GM11168 (cell line): ENCODE measurements around the gene TBL1Y.

ENCODE experiments used
- in situ Hi-C: fragments of 300-500 bp; cut with MboI; formaldehyde crosslinking; loops from one replicate; pipeline ENCODE4 v1.12.0; 2022; ENCODE audit warnings: low sequenced_read_pairs; ENCODE audit not compliant: unreplicated experiment

Gene TBL1Y

DNA sequence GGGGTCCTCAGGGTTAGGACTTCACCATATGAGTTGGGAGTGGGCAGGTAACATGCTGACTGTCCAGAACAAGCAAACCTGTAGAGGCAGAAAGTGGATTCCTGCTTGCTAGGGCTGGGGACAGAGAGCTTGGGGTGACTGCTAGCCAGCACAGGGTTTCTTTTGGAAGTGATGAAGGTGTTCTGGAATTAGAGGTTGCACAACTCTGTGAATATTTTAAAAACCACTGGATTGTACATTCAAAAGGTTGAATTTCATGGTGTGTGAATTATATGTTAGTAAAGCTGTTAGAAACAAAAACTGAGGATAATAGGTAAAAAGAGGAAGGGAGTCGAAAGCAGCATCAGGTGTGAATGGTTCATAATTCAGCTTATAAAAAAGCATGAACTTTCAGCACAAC is 57.7 kb downstream of the TBL1Y start:
- in situ Hi-C loops = loop anchor here (5.0 kb wide), 1 partner anchor 114 kb away; no protein-coding TSS in a partner anchor

DNA sequence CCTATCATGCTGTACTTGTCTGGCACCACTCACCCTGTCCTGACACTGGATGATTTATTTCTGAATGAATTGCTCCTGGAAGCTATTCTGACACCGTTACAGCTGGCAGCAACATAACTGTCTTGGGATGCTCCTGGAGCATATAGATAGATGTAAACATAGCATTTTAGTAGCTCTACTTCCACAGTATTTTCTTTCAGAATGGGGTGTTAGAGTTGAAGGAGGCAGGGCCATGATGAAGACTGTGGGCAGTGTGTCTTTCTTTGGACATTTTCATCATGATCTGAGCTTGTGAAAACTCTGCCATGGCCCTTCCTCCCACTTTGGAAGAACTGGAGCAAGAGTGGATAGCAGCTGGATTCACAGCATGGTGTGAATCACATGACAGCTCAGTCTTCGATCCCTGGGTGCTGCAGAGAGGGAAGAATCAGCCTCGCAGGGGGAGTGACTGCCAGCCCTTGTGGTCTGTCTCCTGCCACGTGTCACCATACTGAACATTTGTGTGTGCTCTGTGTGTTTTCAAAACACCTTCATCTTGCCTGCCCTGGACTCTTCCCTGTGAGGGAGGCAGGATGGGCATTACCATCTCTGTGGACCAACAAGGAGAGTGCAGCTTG is 61.9 kb downstream of the TBL1Y start:
- in situ Hi-C loops = no loop called here

DNA sequence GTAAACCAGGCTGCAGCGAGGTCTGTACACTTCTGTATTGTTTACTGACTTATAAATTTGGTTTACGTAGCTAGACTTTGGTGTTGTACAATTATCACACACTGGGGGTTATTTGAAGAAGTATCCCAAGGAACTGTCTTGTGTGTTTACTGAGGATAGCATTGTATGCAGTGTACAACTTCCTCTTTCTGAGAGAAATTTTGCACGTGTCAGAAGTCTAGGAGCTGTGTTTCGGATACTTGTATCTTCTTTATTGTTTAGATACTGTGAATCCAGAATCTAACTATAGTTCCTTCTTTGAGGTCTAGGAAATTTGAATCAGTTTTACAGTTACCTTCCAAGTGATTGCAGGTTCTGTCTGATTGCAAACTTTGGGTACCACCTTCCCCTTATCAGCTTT is 64.5 kb downstream of the TBL1Y start:
- in situ Hi-C loops = no loop called here

DNA sequence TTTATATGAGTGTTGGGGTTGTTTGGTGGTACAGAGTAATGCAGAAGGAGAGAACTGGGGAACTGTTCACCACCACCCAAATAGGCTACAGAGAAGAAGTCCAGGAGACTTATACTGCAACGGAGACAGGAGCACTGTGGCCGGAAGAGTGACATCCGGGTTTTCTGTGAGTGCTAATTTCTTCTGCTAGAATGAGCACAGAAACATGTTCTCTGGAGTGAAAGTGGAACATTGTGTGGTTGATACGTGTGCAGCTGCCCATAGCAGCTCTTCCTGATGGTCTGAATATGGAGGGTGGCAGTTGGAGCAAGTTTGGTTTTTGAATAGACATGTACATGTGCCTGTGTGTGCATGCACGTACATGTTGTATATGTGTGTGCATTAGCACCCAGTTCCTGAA is 67.3 kb downstream of the TBL1Y start:
- in situ Hi-C loops = no loop called here

- in situ Hi-C loops = no loop called here
Observed at GRCh38 chrY:6983221-6983620, 72.7 kb downstream of the TBL1Y start.

GRCh38 chrY:6987811-6988210 is 77.3 kb downstream of the TBL1Y start:
- in situ Hi-C loops = no loop called here

DNA sequence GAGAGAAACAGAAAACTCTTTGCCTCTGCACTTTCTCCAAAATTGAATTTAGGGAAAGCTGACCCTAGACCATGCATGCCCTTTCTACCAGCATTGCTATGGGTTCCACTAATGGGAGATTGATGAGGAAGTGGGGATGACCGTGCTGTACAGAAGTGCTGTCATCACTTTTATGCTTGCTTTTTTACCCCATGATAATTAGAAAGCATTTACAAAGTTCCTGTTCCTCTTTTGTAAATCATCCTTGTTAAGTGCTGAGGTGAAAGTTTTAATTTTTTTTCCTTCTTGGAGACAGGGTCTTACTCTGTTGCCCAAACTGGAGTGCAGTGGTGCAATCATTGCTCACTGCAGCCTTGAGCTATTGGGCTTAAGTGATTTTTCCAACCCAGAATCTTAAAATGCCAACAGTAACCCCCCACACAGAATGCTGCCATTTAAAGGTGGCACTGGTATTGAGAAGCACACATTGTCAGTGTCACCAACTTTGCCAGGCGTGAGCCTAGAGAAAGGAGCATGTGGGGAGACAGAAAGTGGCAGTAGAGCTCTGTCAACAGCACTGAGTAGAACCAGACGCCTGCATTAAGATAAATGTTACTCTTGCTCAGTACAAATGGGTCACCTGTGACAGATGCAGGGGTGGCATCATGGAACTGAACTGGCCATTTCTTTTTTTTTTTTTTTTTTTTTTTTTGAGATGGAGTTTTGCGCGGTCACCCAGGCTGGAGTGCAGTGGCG is 79.6 kb downstream of the TBL1Y start:
- in situ Hi-C loops = no loop called here

GRCh38 chrY:6992041-6992440 is 81.5 kb downstream of the TBL1Y start:
- in situ Hi-C loops = no loop called here

GRCh38 chrY:6995987-6996386 is 85.5 kb downstream of the TBL1Y start:
- in situ Hi-C loops = no loop called here

GRCh38 chrY:6997503-6998066 is 87.1 kb downstream of the TBL1Y start:
- in situ Hi-C loops = no loop called here

GRCh38 chrY:6999905-7000304 is 89.4 kb downstream of the TBL1Y start:
- in situ Hi-C loops = no loop called here

GRCh38 chrY:7002581-7002980 is 92.1 kb downstream of the TBL1Y start:
- in situ Hi-C loops = no loop called here

- in situ Hi-C loops = no loop called here
Observed at GRCh38 chrY:7007911-7008310, 97.4 kb downstream of the TBL1Y start.

DNA sequence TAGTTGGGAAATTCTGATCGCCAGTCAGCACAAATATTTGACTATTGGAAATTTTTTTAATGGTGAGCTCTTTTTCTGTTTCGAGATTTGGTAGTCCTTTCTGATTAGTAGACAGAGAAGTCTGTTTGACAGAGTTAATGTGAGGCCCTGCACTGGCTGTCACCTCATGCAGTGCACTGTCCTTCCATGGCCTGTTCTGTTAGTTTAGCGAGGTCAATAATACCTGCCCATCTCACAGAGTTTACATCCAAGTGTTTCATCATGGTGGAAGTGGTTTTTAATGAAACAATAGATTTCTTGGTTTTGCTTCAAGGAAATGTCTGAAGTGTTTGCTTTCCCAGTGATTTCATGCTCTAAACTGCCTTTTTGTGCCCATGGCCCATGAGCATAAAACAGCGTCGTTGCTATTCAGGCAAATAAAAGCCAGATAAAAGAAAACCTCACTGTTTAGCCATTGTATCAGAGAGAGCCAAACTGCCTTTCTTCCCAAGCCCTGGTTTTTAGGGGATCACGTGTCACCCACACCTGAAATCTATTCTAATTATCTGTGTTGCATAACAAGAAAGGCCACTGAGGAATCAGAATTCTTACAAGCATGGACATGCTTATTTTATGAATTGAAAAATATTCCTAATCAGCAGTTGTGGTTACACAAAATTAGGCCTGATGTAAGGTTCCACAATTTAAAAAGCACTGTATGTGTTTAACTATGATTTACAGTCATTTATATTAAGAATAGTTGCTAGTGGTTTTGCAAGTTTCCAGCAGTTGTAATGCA is 98.3 kb downstream of the TBL1Y start:
- in situ Hi-C loops = no loop called here

DNA sequence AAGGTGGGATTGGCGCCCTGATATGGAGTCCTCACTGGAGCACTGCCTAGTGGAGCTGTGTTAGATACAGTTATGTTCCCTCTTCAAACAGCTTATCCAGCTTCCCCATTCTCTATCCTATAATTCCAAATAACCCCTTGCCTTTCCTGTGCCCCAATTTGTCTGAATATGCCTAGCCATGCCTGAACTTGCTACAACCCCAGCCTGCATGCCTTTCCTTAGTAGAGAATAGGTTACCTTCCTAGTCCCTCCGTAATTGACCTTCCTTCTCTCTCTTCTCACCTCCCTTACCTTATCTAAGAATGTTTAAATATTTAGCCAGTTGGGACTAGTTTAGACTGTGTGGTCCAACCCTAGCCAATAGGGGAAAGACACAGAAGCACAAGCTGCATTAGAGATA is 102.6 kb downstream of the TBL1Y start:
- in situ Hi-C loops = no loop called here

DNA sequence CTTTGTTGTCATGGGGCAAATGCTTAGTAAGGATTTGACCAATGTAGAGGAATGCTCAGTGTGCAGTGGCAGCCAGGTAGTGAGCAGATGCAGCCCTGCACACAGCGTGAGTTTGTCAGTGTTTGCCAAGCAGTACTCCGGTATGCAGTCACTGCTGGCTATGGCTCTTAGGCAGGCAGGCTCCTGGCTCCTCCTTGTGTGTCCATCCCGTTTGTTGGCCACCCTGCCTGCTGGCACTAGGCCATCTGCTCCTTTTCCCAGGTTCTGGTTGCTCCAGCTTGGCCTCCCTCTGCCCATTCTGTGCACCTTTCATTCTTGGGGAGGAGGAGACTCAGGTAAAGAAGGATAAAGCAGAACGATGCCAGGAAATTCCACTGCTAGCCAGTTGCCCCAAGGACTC is 106.0 kb downstream of the TBL1Y start:
- in situ Hi-C loops = no loop called here

GRCh38 chrY:7017244-7018080 is 107.0 kb downstream of the TBL1Y start:
- in situ Hi-C loops = no loop called here

- in situ Hi-C loops = no loop called here
Observed at GRCh38 chrY:7039037-7039436, 128.5 kb downstream of the TBL1Y start.

DNA sequence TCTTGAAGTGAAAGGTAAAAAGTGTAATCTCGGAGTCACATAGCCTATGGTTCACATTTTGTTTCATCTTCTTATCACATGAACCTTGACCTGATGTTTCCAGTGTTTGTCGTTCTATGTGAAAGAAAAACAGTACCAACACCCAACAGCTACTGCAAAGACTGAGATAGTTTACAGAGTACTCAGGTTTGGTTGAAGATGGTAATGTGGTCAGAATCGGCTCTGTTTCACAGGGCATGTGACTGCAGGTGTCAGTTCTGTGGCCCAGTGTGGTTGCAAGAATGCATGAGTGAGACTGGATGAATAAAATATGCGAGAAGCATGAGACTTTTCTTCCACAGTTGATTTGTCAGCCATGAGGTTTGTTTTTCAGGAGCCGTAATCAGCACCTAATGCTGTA is 130.2 kb downstream of the TBL1Y start:
- in situ Hi-C loops = no loop called here

- in situ Hi-C loops = no loop called here
Observed at GRCh38 chrY:7041983-7042382, 131.5 kb downstream of the TBL1Y start.
